K562 (cell line): ENCODE results near the gene WDR19. TPM values are rescaled to one million over a fixed set of nuclear protein-coding genes. Genes with fewer than 3 reads are reported as not detected.
A peak's percentile ranks its signal among the peaks of the same experiment; 100 is the strongest.

ENCODE experiments used
- ATAC-seq: fragments of 200-7000 bp; cut with Tn5 transposase; 3 replicates; pipeline ENCODE4 v1.9.1; 2020; ENCODE audit warnings: moderate library complexity
- BruUV-seq: library from RNA; stranded (reverse); fragments of 400-500 nt; replicated peaks from 2 replicates; lab custom pipeline; 2021; lab: Mats Ljungman, UMichigan
- CTCF ChIA-PET: fragments of 300-600 bp; formaldehyde crosslinking; extraction: SDS; loops from one replicate; lab custom pipeline; 2021; ENCODE audit warnings: low intra/inter-chr PET ratio; lab: Yijun Ruan, JAX
- POLR2A ChIA-PET: fragments of 300-600, 350-650 bp; sonication (Branson Sonifier 250); formaldehyde crosslinking; extraction: SDS; loops from one replicate; lab custom pipeline; 2021; ENCODE audit warnings: antibody characterized with exemption, inconsistent platforms; lab: Yijun Ruan, JAX
- DNase-seq, 4 experiments: peaks; one replicate each; pipeline versions ENCODE4 v3.0.0 to v3.0.0-alpha.2; 2011 to 2018; ENCODE audit warnings: low spot score in 3 of 4, mixed read lengths in 3 of 4; ENCODE audit errors: extremely low read depth in 1 of 4
- FAIRE-seq: peaks from 2 replicates; lab custom pipeline; 2011; peaks lifted over from hg19 to GRCh38; lab: Jason Lieb, UNC
- H2AFZ ChIP-seq: 2 replicates; pipeline ENCODE4 v1.6.0; 2011; ENCODE audit warnings: low read depth, low read length, control low read depth, inconsistent platforms
- H3K27ac ChIP-seq: fragments of 200-600 bp; 3 replicates; pipeline ENCODE4 v1.8.0; 2011; ENCODE audit warnings: low read depth, mild to moderate bottlenecking, control low read depth, inconsistent platforms, low read length, moderate library complexity, mixed read lengths; ENCODE audit errors: extremely low read depth
- H3K27me3 ChIP-seq, 2 experiments: fragments of 300-600 bp in 1 of 2; 2 replicates in 1 of 2; 3 replicates in 1 of 2; pipeline versions ENCODE4 v1.6.0 to v1.8.0; 2011; ENCODE audit warnings: inconsistent platforms in 2 of 2, low read length in 2 of 2, mild to moderate bottlenecking in 1 of 2, mixed read lengths in 1 of 2, moderate library complexity in 1 of 2; ENCODE audit not compliant: control insufficient read depth in 2 of 2, insufficient read depth in 2 of 2
- H3K36me3 ChIP-seq: fragments of 300-600 bp; 3 replicates; pipeline ENCODE4 v1.8.0; 2011; ENCODE audit warnings: mild to moderate bottlenecking, low read length, inconsistent platforms; ENCODE audit not compliant: control insufficient read depth, insufficient read depth
- H3K4me1 ChIP-seq, 2 experiments: fragments of 200-600 bp in 1 of 2; replicated peaks in 1 of 2; 2 replicates in 1 of 2; 3 replicates in 1 of 2; pipeline versions ENCODE4 v1.5.1 to v1.8.0; 2011; ENCODE audit warnings: inconsistent platforms in 2 of 2, low read length in 2 of 2, mild to moderate bottlenecking in 1 of 2, mixed read lengths in 1 of 2, moderate library complexity in 1 of 2; ENCODE audit not compliant: control insufficient read depth in 2 of 2, insufficient read depth in 2 of 2
- H3K4me2 ChIP-seq: 2 replicates; pipeline ENCODE4 v1.6.1; 2011; ENCODE audit warnings: low read length, control low read depth, inconsistent platforms, mixed read lengths; ENCODE audit not compliant: insufficient read depth
- H3K4me3 ChIP-seq: fragments of 200-600 bp; sonication (generic), shearing (Covaris generic); 2 replicates; pipeline ENCODE4 v1.5.1; 2016; ENCODE audit warnings: control low read depth, inconsistent platforms
- H3K79me2 ChIP-seq: fragments of 200-600 bp; 3 replicates; pipeline ENCODE4 v1.8.0; 2011; ENCODE audit warnings: low read length, inconsistent platforms; ENCODE audit not compliant: control insufficient read depth, insufficient read depth
- H3K9ac ChIP-seq, 2 experiments: 2 replicates each; pipeline versions ENCODE4 v1.6.0 to v1.6.1; 2011; ENCODE audit warnings: low read depth in 2 of 2, low read length in 2 of 2, control low read depth in 1 of 2, inconsistent platforms in 1 of 2, mild to moderate bottlenecking in 1 of 2, mixed read lengths in 1 of 2; ENCODE audit not compliant: insufficient read depth in 1 of 2
- H3K9me1 ChIP-seq: one replicate; pipeline ENCODE4 v1.6.0; 2011; ENCODE audit warnings: inconsistent platforms, mild to moderate bottlenecking, low read length, moderate library complexity; ENCODE audit not compliant: control insufficient read depth, insufficient read depth
- H3K9me3 ChIP-seq: replicated peaks from 2 replicates; pipeline ENCODE4 v1.5.1; 2011; ENCODE audit warnings: low read depth, low read length, inconsistent platforms; ENCODE audit not compliant: control insufficient read depth, insufficient read depth
- H4K20me1 ChIP-seq: replicated peaks from 2 replicates; pipeline ENCODE4 v1.6.1; 2011; ENCODE audit warnings: low read length, inconsistent platforms, mixed read lengths; ENCODE audit not compliant: control insufficient read depth, insufficient read depth
- ARID1B ChIP-seq: fragments of 450-650 bp; IDR thresholded peaks from 2 replicates; pipeline ENCODE4 v1.6.1; 2016; ENCODE audit warnings: antibody characterized with exemption, mild to moderate bottlenecking, inconsistent platforms
- C11orf30 ChIP-seq: fragments of 450-650 bp; IDR thresholded peaks from 2 replicates; pipeline ENCODE4 v1.6.1; 2016; ENCODE audit warnings: low read depth, mild to moderate bottlenecking
- CBFA2T3 ChIP-seq: fragments of 450-650 bp; IDR thresholded peaks from 2 replicates; pipeline ENCODE4 v1.6.1; 2017
- CREB3L1 ChIP-seq: fragments of 450-650 bp; IDR thresholded peaks from 2 replicates; pipeline ENCODE4 v1.6.1; 2014; ENCODE audit warnings: low read depth, mild to moderate bottlenecking, moderate library complexity, borderline replicate concordance
- DPF2 ChIP-seq: fragments of 450-650 bp; IDR thresholded peaks from 2 replicates; pipeline ENCODE4 v1.6.1; 2016
- EP300 ChIP-seq: IDR thresholded peaks from 2 replicates; pipeline ENCODE4 v1.6.1; 2012; ENCODE audit warnings: low read length, improper control_type of control experiment
- MAFG ChIP-seq: fragments of 450-650 bp; conservative IDR thresholded peaks from 2 replicates; pipeline ENCODE4 v1.6.1; 2016; ENCODE audit warnings: missing genetic modification characterization, missing compliant biosample characterization
- MEIS2 ChIP-seq: fragments of 450-650 bp; IDR thresholded peaks from 2 replicates; pipeline ENCODE4 v1.6.1; 2014; ENCODE audit warnings: mild to moderate bottlenecking; ENCODE audit not compliant: partially characterized antibody
- RUNX1 ChIP-seq: sonication (generic); IDR thresholded peaks from 2 replicates; pipeline ENCODE4 v1.6.1; 2016; ENCODE audit warnings: antibody characterized with exemption, low read depth
- SMARCA4 ChIP-seq: fragments of 450-650 bp; IDR thresholded peaks from 2 replicates; pipeline ENCODE4 v1.6.1; 2016
- TAL1 ChIP-seq: fragments of 450-650 bp; IDR thresholded peaks from 2 replicates; pipeline ENCODE4 v1.6.1; 2016; ENCODE audit warnings: mild to moderate bottlenecking
- TCF3 ChIP-seq: sonication (generic); formaldehyde crosslinking; IDR thresholded peaks from 2 replicates; pipeline ENCODE4 v1.4.0; 2020; ENCODE audit warnings: mild to moderate bottlenecking, missing genetic modification reagents
- TCF7 ChIP-seq: sonication (generic); IDR thresholded peaks from 2 replicates; pipeline ENCODE4 v1.6.1; 2016; ENCODE audit warnings: antibody characterized with exemption, borderline replicate concordance
- TEAD4 ChIP-seq, 2 experiments: sonication (generic) in 1 of 2; formaldehyde crosslinking in 1 of 2; IDR thresholded peaks; 2 replicates each; pipeline versions ENCODE4 v1.6.1 to v1.8.0; 2012 to 2022; ENCODE audit warnings: borderline replicate concordance in 1 of 2, inconsistent platforms in 1 of 2, low read length in 1 of 2, mild to moderate bottlenecking in 1 of 2, missing genetic modification reagents in 1 of 2
- ZBTB17 ChIP-seq: fragments of 450-650 bp; formaldehyde crosslinking; IDR thresholded peaks from 2 replicates; pipeline ENCODE4 v1.4.0; 2020; ENCODE audit warnings: mild to moderate bottlenecking
- ZNF316 ChIP-seq: fragments of 450-650 bp; IDR thresholded peaks from 2 replicates; pipeline ENCODE4 v1.6.1; 2016
- whole genome bisulfite sequencing: fragments of 100-300 bp; shearing (Covaris generic); methylation state at CpG from one replicate; pipeline ENCODE4 v1.1.6; 2016; ENCODE audit warnings: low coverage, mixed read lengths; ENCODE audit not compliant: insufficient coverage; ENCODE audit errors: missing lambda C conversion rate; 5-methylcytosine and 5-hydroxymethylcytosine counted together
- in situ Hi-C: fragments of 300-500 bp; cut with MboI; formaldehyde crosslinking; loops from 4 replicates; pipeline ENCODE4 v1.15.0; 2018; ENCODE audit warnings: inconsistent platforms, mixed read lengths
- intact Hi-C: fragments of 100-400 bp; cut with micrococcal nuclease; formaldehyde crosslinking; loops from 2 replicates; pipeline ENCODE4 v1.14.2; 2022
- polyA plus RNA-seq, 8 experiments: library from polyadenylated mRNA; depleted of rRNA in 4 of 8; stranded (reverse) in 5 of 8; unstranded in 3 of 8; fragments of >200 nt; fragmentation: Nextera tagmentation in 2 of 8; fragmentation: Illumina TruSeq in 1 of 8; extraction: Ambion mirVana in 2 of 8; extraction: Trizol in 1 of 8; gene quantifications; 2 replicates each; pipeline versions ENCODE4 v1.2.1 to v1.2.3, GENCODE V29; 2011 to 2014; ENCODE audit warnings: inconsistent platforms in 1 of 8, missing spikeins in 1 of 8
- total RNA-seq, 7 experiments: library from RNA; depleted of rRNA in 6 of 7; stranded (reverse); fragments of >200 nt in 6 of 7; fragmentation: Illumina TruSeq in 2 of 7; extraction: Trizol in 2 of 7; gene quantifications; 2 replicates each; pipeline versions ENCODE4 v1.2.1 to v1.2.3, GENCODE V29; 2011 to 2021; ENCODE audit warnings: low replicate concordance in 1 of 7
- TF ChIP-seq, protein P1 (sequence below), 2 experiments: IDR thresholded peaks in 1 of 2; conservative IDR thresholded peaks in 1 of 2; 2 replicates each; pipeline ENCODE4 v1.6.1; 2016; ENCODE audit warnings: low read depth in 2 of 2, mild to moderate bottlenecking in 1 of 2, missing compliant biosample characterization in 1 of 2, missing genetic modification characterization in 1 of 2, moderate library complexity in 1 of 2

Gene WDR19
- total and polyA plus RNA-seq, 9 of the 15 experiments (the other 6 are each of a cell fraction or from before 2014, with no cell fraction given) = 6.8 to 37.6 (median 11.2) TPM

GRCh38 chr4:39326468-39326977 is 144.2 kb downstream of the WDR19 start:
- peaks cover 30% of the 10 kb centered on the region for H3K79me2 ChIP-seq
- 79% methylated on average over 2 of the region's 2 CpGs for WGBS
- DNase-seq (peak in 1 of 4 experiments; percentile 23), ATAC-seq (0 out of 3 replicates have a peak, but pooled peaks have one; percentile 35), FAIRE-seq (no peak)
- BruUV-seq = no TSS peak
- no peak overlapping the region for H3K9ac ChIP-seq
- POLR2A ChIA-PET = interaction anchor here (0.7 kb wide), 1 partner anchor 18 kb away, joined by 3 read pairs; no protein-coding TSS in a partner anchor
- no peaks in the 10 kb centered on the region for H3K9me1 ChIP-seq
- no peak overlapping the region for H3K4me2 ChIP-seq
- H3K27me3 ChIP-seq = no peaks in the 10 kb centered on the region
- H3K4me3 ChIP-seq = no peak overlapping the region
- no peak overlapping the region for H2AFZ ChIP-seq
- H3K4me1 ChIP-seq = peaks cover 0 to 7% of the 10 kb centered on the region in 2 experiments; a peak in 2 of 5 replicates
- intact Hi-C loops (no loop called here), in situ Hi-C loops (no loop called here)
- CTCF ChIA-PET = no interaction called here
- H3K36me3 ChIP-seq = peaks cover 51% of the 10 kb centered on the region; the same call in 2 of the 3 replicates
- H4K20me1 ChIP-seq = no peaks in the 10 kb centered on the region
- no peaks in the 10 kb centered on the region for H3K9me3 ChIP-seq
- no peak overlapping the region for H3K27ac ChIP-seq
- TF ChIP-seq, protein P1, sequence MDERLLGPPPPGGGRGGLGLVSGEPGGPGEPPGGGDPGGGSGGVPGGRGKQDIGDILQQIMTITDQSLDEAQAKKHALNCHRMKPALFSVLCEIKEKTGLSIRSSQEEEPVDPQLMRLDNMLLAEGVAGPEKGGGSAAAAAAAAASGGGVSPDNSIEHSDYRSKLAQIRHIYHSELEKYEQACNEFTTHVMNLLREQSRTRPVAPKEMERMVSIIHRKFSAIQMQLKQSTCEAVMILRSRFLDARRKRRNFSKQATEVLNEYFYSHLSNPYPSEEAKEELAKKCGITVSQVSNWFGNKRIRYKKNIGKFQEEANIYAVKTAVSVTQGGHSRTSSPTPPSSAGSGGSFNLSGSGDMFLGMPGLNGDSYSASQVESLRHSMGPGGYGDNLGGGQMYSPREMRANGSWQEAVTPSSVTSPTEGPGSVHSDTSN (CRISPR knock-in tag; IDR thresholded peaks at IDR 0.05; ENCODE audit: low read depth) = no peak
- TF ChIP-seq, protein P1 (tag; conservative IDR thresholded peaks at IDR 0.05; ENCODE audit: low read depth) = peak; percentile 44
- TF ChIP-seq ZNF316 = peak; percentile 75
- TF ChIP-seq EP300 = peak; percentile 22; the same call in 1 of the 2 replicates
- TF ChIP-seq TCF7 = no peak
- peak; percentile 71 for TF ChIP-seq C11orf30
- TF ChIP-seq TCF3 = peak; percentile 61
- TF ChIP-seq CBFA2T3 = peak; percentile 40
- TF ChIP-seq ZBTB17 (CRISPR knock-in tag) = no peak
- TF ChIP-seq RUNX1 = no peak
- peak; percentile 48 for TF ChIP-seq MEIS2
- TF ChIP-seq SMARCA4 = peak; percentile 33; the same call in 1 of the 2 replicates
- peak; percentile 67 for TF ChIP-seq MAFG
- TF ChIP-seq TAL1 = peak; percentile 42; the same call in 1 of the 2 replicates
- no peak for TF ChIP-seq CREB3L1
- peak; percentile 69; the same call in 1 of the 2 replicates for TF ChIP-seq ARID1B
- 0 out of 2 replicates have a peak, but pooled peaks have one; percentile 30 for TF ChIP-seq DPF2
- TF ChIP-seq TEAD4 (IDR thresholded peaks at IDR 0.05; ENCODE audit: low read length) = 0 out of 2 replicates have a peak, but pooled peaks have one; percentile 17
- TF ChIP-seq TEAD4 (CRISPR knock-in tag; IDR thresholded peaks at IDR 0.05; ENCODE audit: borderline replicate concordance) = no peak
